Activated T-helper 17 cell treated with anti-CD3 and anti-CD28 coated beads, Interleukin-2, amount 50 U/mL, for 72 hours (primary cell): ENCODE measurements around the gene SASH3. TPM values are rescaled to one million over a fixed set of nuclear protein-coding genes. Genes with fewer than 3 reads are reported as not detected.

Experiments used
- ATAC-seq: fragments of 150-1000 bp; cut with Tn5 transposase; replicated peaks from 2 replicates; pipeline ENCODE4 v1.10.0; 2021; ENCODE audit warnings: mild to moderate bottlenecking, moderate library complexity
- H3K27ac Mint-ChIP-seq: one replicate; pipeline ENCODE4 v1.8.0; 2022; ENCODE audit warnings: mixed read lengths
- H3K27me3 Mint-ChIP-seq: one replicate; pipeline ENCODE4 v1.8.0; 2022; ENCODE audit warnings: mixed read lengths
- H3K36me3 Mint-ChIP-seq: one replicate; pipeline ENCODE4 v1.8.0; 2022; ENCODE audit warnings: low read depth, mild to moderate bottlenecking, mixed read lengths
- H3K4me1 Mint-ChIP-seq: one replicate; pipeline ENCODE4 v1.8.0; 2022; ENCODE audit warnings: mixed read lengths
- H3K4me3 Mint-ChIP-seq: one replicate; pipeline ENCODE4 v1.8.0; 2022; ENCODE audit warnings: mild to moderate bottlenecking, mixed read lengths
- H3K9me3 Mint-ChIP-seq: one replicate; pipeline ENCODE4 v1.8.0; 2022; ENCODE audit warnings: mixed read lengths
- total RNA-seq, 2 donors: library from RNA; stranded (reverse); gene quantifications; one replicate each; pipeline ENCODE4 v1.2.3, GENCODE V29; 2022

Gene SASH3
- total RNA-seq, 2 donors from 2014 or later, result 103 to 191 TPM

DNA sequence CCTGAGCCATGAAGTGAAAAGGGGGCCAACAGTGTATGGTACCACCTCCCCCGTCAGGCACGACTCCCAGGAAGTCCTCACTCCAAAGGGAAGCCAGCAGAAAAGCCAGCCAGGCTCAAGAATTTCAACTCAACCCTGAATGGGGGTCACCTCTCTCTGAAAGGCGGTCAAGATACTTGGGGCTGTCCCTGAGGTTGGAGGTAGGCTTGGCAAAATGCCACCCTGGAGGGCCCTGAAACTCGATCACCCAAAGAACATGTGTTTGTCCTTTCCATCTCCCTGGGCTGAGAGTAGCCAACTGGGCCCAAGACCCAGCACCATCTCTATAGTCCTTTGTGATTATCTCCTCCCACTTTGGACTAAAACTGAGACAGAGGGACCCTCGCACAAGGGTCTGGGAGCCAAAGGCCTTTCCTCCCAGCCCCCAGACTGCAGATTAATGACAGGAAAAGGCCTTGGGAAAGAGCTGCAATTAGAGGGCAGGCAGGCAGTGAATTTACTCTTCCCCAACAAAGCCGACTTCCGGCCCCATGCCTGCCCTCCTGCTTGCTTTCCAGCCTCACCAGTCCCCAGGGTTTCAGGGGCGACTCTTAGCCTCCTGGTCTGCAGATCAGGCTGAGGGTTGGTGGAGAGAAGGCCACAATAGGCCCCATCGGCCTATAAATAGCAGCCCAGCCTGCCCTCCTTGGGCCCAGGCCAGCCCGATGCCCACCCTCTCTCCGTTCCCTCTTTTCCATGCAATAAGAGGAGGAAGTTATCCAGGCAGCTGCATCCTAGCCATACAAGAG lies 5.6 kb downstream of the SASH3 start:
- H3K27ac Mint-ChIP-seq, result peak overlapping the region; percentile 76
- peak overlapping the region; percentile 99 for H3K4me3 Mint-ChIP-seq
- H3K9me3 Mint-ChIP-seq, result no peaks in the 10 kb centered on the region
- no peak for ATAC-seq
- H3K27me3 Mint-ChIP-seq, result no peaks in the 10 kb centered on the region
- peaks cover 15% of the 10 kb centered on the region for H3K4me1 Mint-ChIP-seq
- H3K36me3 Mint-ChIP-seq, result peaks cover 96% of the 10 kb centered on the region

DNA sequence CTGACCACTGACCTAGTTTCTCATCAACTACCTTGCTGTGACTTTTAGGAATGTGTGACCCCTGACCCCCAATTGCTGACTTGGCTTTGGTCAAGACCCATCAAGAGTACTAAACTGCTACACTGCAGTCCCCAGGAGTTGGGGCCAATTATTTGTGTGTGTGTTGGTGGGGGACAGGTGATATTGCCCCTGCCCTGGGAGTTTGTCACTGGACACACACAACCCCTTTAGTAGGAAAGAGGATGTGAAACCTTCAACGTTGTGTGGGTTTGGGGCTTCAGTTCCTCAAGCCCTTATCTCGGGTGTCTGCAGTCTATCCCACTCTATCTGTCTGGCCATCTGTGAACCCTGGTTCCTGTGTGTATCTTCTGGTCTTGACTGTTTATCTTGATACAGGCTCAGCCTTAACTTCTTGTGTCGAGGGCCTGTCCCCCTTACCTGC lies 6.5 kb downstream of the SASH3 start:
- Mint-ChIP-seq H3K27me3 (no peaks in the 10 kb centered on the region), H3K27ac (peak overlapping the region; percentile 76), H3K9me3 (no peaks in the 10 kb centered on the region), H3K36me3 (peaks cover 93% of the 10 kb centered on the region), H3K4me3 (peak overlapping the region; percentile 99), H3K4me1 (peaks cover 15% of the 10 kb centered on the region)
- ATAC-seq, result no peak

DNA sequence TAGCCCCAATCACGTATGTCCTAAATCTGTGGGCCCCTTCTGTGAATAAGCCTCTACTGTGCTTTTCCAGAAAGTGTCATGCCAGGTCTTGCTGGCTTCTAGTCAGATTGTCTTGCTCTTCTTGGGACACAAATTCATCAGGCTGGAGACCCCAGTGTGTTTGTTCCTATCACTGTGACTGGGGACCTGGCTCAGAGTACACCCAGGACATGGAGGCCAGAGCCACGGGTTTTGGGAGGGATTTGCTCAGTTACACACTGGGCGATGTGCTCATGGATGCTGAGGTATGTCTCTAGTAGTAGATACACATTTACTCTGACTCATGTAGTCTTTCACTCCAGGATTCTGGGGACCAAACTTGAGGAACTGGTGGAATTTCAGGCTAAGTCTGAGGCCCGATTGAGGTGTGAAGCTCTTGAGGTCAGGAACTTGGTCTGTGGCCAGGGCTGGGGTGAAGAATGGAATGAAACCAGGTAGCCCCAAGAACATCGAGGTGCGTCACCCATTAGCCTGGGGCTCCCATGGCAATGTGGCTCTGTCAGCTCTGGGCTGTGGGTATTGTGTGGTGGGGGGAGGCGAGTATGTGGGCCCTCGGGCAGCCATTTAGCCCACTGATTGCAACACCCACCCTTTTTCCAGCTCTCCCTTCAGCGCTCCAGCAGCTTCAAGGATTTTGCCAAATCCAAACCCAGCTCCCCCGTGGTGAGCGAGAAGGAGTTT lies 7.7 kb downstream of the SASH3 start:
- Mint-ChIP-seq H3K27me3 (no peaks in the 10 kb centered on the region), H3K4me3 (peak overlapping the region; percentile 99), H3K36me3 (peaks cover 93% of the 10 kb centered on the region), H3K27ac (peak overlapping the region; percentile 76), H3K4me1 (peaks cover 15% of the 10 kb centered on the region), H3K9me3 (no peaks in the 10 kb centered on the region)
- ATAC-seq, result no peak

DNA sequence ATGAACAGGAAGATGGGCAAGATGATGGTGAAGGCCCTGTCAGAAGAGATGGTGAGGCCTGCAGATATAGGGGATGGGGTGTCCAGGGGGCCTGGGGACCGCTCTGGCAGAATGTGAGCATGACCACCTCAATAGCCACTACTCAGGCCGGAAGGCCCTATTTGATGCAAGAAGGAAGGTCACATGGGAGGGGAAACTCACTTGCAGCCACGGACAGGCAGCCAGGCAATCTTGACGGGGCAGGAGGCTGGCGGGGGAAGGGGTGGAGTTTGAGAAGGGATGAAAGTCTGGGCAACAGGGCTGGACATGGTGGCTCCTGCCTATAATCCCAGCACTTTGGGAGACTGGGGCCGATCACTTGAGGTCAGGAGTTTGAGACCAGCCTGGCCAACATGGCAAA lies 8.8 kb downstream of the SASH3 start:
- H3K36me3 Mint-ChIP-seq, result peaks cover 93% of the 10 kb centered on the region
- H3K27me3 Mint-ChIP-seq, result no peaks in the 10 kb centered on the region
- no peak for ATAC-seq
- H3K27ac Mint-ChIP-seq, result no peak overlapping the region
- no peak overlapping the region for H3K4me3 Mint-ChIP-seq
- H3K4me1 Mint-ChIP-seq, result peaks cover 9% of the 10 kb centered on the region
- H3K9me3 Mint-ChIP-seq, result no peaks in the 10 kb centered on the region

DNA sequence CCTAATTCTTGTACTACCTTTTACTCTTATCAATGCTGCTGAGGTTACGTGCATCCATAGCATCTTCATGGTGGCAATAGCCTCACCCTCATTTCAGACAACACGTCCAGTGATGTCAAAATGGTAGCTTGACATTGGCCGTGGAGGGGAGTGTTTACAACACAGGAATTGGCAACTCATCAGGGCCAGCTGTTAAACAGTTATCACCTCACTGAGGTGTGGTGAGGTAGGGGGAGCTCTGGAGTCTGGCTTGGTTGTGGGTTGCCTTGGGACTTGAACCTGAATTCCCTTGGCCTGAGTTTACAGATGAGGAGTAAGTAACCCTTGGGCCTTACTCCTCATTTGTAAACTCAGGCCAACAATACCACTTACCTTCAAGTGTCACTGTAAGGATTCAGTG lies 10.4 kb downstream of the SASH3 start:
- no peak overlapping the region for H3K27ac Mint-ChIP-seq
- H3K4me3 Mint-ChIP-seq, result no peak overlapping the region
- ATAC-seq, result no peak
- no peaks in the 10 kb centered on the region for H3K27me3 Mint-ChIP-seq
- peaks cover 4% of the 10 kb centered on the region for H3K4me1 Mint-ChIP-seq
- H3K9me3 Mint-ChIP-seq, result no peaks in the 10 kb centered on the region
- peaks cover 94% of the 10 kb centered on the region for H3K36me3 Mint-ChIP-seq

DNA sequence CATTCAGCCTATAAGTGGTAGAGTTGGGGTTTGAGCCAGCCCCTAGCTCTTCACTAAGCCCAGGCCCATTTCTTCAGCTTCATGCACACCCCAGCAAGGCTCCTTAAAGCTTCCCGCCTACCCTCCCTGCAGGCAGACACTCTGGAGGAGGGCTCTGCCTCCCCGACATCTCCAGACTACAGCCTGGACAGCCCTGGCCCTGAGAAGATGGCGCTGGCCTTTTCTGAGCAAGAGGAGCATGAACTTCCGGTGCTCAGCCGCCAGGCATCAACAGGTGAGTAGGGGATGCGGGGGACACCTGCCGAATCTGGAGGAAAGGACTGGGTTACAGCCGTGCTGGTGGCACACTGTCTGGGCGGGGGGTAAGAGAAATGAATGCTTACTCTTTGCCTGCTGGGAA lies 11.1 kb downstream of the SASH3 start:
- Mint-ChIP-seq H3K27ac (no peak overlapping the region), H3K9me3 (no peaks in the 10 kb centered on the region)

DNA sequence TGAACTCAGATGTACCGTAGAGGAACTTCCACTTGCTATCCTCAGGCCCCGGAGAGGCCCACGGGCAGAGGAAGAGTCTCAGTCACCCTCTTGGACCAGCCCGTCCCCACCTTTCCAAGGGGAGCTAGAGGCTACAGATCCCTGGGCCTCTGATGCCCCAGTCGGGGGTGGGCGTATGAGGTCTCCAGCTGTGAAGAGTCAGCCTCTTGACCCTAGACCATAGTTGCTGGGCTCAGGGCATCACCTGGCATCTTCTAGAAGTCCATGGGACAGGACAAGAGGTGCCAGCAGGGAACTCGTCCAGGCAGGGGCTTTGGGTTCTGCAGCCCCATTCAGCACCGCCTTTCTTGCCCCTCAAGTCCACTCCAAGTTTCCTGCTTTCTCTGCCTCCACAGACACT lies 11.6 kb downstream of the SASH3 start:
- H3K36me3 Mint-ChIP-seq, result peaks cover 94% of the 10 kb centered on the region
- H3K4me1 Mint-ChIP-seq, result no peaks in the 10 kb centered on the region
- no peaks in the 10 kb centered on the region for H3K9me3 Mint-ChIP-seq
- H3K27me3 Mint-ChIP-seq, result no peaks in the 10 kb centered on the region
- H3K4me3 Mint-ChIP-seq, result no peak overlapping the region
- no peak for ATAC-seq
- H3K27ac Mint-ChIP-seq, result no peak overlapping the region

More for the DNA sequence above, 11.1 kb downstream of the SASH3 start:
- peaks cover 94% of the 10 kb centered on the region for H3K36me3 Mint-ChIP-seq
- ATAC-seq, result no peak
- no peak overlapping the region for H3K4me3 Mint-ChIP-seq
- peaks cover under 1% of the 10 kb centered on the region for H3K4me1 Mint-ChIP-seq
- no peaks in the 10 kb centered on the region for H3K27me3 Mint-ChIP-seq

DNA sequence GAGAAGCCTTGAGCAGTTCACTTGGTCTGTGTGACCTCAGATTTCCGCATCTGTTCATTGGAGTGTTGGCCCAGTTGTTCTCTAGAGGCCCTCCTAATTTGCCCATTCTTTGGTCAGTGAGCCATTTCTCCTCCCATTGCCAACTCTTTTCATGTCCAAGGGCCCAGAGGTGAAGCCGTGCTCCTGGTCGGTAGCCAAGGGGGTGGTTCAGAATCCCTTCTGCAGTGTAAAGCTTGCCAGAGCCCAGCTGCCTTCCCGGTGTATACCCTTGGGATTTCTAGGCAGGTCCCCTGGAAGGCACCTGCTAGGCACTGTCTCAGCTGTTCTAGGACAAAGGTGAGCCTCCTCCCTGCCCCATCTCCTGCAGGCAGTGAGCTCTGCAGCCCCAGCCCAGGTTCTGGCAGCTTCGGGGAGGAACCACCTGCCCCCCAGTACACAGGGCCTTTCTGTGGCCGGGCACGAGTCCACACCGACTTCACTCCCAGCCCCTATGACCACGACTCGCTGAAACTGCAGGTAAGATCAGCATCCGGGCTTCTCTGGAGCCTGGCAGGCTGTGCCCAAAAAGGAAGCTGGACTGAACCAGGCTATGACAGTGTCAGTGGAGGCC lies 12.3 kb downstream of the SASH3 start:
- Mint-ChIP-seq H3K9me3 (no peaks in the 10 kb centered on the region), H3K36me3 (peaks cover 94% of the 10 kb centered on the region), H3K27me3 (no peaks in the 10 kb centered on the region), H3K27ac (no peak overlapping the region), H3K4me3 (no peak overlapping the region), H3K4me1 (no peaks in the 10 kb centered on the region)
- no peak for ATAC-seq

DNA sequence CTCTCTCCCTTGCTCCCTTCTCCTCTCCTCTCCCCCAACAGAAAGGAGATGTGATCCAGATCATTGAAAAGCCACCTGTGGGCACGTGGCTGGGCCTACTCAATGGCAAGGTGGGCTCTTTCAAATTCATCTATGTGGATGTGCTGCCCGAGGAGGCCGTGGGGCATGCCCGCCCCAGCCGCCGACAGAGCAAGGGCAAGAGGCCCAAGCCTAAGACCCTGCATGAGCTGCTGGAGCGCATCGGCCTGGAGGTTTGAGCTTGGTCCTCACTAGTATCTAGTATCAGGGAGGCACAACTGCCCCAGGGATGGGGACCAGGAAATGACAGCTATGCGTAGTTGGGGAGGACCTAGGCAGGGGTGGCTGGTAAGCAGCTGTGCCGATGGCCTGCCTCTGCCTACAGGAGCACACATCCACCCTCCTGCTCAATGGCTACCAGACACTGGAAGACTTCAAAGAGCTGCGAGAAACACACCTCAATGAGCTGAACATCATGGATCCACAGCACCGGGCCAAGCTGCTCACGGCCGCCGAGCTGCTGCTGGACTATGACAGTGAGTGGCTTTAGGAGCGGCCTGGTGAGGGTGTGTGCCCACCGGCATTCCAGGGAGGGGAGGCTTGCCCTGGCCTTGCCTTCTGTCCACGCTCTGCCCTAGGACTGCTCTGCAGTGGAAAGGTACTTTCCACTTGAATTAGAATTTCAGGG lies 13.0 kb downstream of the SASH3 start:
- peaks cover 92% of the 10 kb centered on the region for H3K36me3 Mint-ChIP-seq
- no peaks in the 10 kb centered on the region for H3K9me3 Mint-ChIP-seq
- no peaks in the 10 kb centered on the region for H3K4me1 Mint-ChIP-seq
- no peak for ATAC-seq
- no peak overlapping the region for H3K27ac Mint-ChIP-seq
- no peaks in the 10 kb centered on the region for H3K27me3 Mint-ChIP-seq
- no peak overlapping the region for H3K4me3 Mint-ChIP-seq

DNA sequence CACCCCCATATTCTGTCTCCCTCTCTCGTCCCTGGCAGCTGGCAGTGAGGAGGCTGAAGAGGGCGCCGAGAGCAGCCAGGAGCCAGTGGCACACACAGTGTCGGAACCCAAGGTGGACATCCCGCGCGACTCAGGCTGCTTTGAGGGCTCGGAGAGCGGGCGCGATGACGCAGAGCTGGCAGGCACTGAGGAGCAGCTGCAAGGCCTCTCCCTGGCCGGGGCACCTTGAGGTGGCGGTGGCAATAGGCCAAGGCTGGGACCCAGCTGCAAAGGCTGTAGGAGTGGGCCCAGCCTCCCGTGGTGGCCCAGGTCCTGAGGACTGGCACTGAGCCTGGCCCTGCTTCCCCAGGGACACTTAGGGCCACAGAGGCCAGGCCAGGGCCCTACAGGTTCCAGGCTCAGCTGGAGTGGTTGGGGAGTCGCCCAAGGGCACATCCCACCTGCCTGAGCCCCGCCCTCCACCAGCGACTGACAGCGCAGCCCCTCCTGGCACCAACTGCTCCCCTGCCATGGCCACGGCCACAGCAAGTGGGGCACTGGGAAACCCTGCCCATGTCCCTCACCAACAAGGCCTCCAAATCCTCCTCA lies 13.9 kb downstream of the SASH3 start:
- no peaks in the 10 kb centered on the region for H3K27me3 Mint-ChIP-seq
- no peak for ATAC-seq
- no peak overlapping the region for H3K27ac Mint-ChIP-seq
- no peaks in the 10 kb centered on the region for H3K9me3 Mint-ChIP-seq
- H3K4me1 Mint-ChIP-seq, result peaks cover 1% of the 10 kb centered on the region
- peaks cover 92% of the 10 kb centered on the region for H3K36me3 Mint-ChIP-seq
- H3K4me3 Mint-ChIP-seq, result no peak overlapping the region

DNA sequence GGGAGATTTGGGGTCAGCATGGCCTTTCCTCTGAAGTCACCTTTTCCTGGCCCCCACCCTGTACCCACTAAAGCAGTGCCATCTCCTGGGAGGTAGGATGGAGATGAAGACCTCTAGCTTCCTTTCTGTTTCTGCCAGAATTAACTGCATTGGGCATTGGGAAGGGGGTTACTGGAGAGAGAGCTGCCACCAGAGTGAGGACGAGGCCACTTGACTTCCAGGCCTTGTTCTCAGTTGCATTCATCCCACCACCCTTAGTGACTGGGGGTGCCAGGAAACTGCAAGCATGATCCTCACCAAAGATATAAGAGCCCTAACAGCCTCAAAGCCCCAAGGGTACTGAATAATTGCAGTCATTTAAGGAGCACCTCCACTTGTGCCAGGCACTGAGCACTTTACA lies 15.8 kb downstream of the SASH3 start:
- no peaks in the 10 kb centered on the region for H3K27me3 Mint-ChIP-seq
- peaks cover 7% of the 10 kb centered on the region for H3K4me1 Mint-ChIP-seq
- no peak overlapping the region for H3K27ac Mint-ChIP-seq
- peaks cover 89% of the 10 kb centered on the region for H3K36me3 Mint-ChIP-seq
- no peak for ATAC-seq
- no peaks in the 10 kb centered on the region for H3K9me3 Mint-ChIP-seq
- H3K4me3 Mint-ChIP-seq, result no peak overlapping the region

DNA sequence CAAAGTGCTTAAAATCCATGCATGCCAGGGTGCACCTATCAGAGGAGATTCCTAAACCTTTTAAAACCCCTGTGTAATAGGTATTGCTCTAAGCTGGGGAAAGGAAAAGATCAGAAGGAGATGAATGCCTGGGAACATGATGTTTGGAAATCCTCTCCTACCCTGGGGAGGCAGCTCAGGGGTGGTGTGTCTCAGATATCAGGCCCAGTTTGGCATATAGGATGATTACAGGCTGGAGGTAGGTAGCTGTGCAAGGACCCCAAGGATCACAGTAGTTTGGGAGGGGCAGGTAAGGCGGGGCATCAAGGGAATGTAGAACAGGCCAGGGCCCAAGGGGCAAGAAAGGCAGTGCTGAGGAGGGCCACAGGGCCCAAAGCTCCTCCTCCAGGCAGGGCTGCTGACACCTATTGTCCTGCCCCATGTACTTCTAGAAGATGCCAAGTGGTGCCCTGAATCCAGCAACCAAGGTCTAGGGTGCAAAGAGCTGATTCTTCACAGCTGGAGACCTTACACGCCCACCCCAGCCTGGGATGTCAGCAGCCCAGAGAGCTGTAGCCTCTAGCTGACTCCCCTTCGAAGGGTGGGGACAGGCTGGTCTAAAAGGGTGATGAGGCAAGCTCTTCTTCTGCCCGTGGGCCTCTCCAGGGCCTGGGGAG lies 17.6 kb downstream of the SASH3 start:
- Mint-ChIP-seq H3K27ac (no peak overlapping the region), H3K9me3 (no peaks in the 10 kb centered on the region), H3K36me3 (peaks cover 75% of the 10 kb centered on the region), H3K4me1 (peaks cover 7% of the 10 kb centered on the region), H3K4me3 (no peak overlapping the region), H3K27me3 (no peaks in the 10 kb centered on the region)
- ATAC-seq, result no peak

DNA sequence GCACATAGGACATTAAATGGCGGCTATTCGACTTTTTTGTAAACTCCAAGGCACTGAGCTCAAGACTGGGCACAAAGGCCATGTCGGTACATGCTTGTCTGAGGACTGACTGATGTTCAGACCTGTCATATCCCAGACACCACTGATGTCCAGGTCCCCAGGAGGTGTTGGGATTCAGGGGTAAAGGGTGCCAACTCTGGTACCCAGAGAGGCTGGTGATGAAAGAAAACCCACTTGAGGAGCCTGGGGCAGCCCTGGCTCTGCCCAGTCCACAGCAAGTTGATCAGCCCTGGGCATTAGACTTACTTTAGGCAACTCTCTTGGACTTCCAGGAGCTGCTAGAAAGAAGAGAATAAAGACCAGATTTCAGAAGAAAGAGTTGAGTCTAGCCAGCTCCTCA lies 18.7 kb downstream of the SASH3 start:
- peak overlapping the region; percentile 82 for H3K27ac Mint-ChIP-seq
- H3K36me3 Mint-ChIP-seq, result peaks cover 65% of the 10 kb centered on the region
- peaks cover 7% of the 10 kb centered on the region for H3K4me1 Mint-ChIP-seq
- ATAC-seq, result no peak
- H3K9me3 Mint-ChIP-seq, result no peaks in the 10 kb centered on the region
- H3K4me3 Mint-ChIP-seq, result peak overlapping the region; percentile 69
- H3K27me3 Mint-ChIP-seq, result no peaks in the 10 kb centered on the region

DNA sequence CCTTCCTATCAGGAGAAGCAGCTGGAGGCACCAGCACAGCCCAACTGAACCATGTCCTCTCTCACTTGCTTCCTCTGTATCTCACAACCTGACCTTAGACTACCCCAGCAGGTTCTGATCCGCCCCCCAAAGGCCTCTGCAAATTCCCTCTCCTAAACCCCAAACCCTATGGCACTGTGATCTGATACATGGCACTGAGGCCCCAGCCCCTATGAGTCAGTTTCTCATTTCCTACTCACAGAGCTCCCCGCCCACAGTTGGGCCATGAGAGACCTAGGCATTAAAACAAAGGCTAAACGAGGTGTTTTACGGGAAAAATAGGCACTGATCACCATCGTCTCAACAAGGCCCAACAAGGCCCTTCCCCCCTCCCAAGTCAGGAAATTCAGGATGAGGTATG lies 19.1 kb downstream of the SASH3 start:
- peaks cover 7% of the 10 kb centered on the region for H3K4me1 Mint-ChIP-seq
- peaks cover 66% of the 10 kb centered on the region for H3K36me3 Mint-ChIP-seq
- peak; percentile 96 for ATAC-seq
- no peaks in the 10 kb centered on the region for H3K27me3 Mint-ChIP-seq
- no peaks in the 10 kb centered on the region for H3K9me3 Mint-ChIP-seq
- H3K4me3 Mint-ChIP-seq, result peak overlapping the region; percentile 69
- H3K27ac Mint-ChIP-seq, result peak overlapping the region; percentile 82
